VCaP (cell line): ENCODE measurements around the gene COL27A1.

Source experiments
- H3K27ac ChIP-seq: fragments of 450-650 bp; 2 replicates; pipeline ENCODE4 v1.5.1; 2017
- TF ChIP-seq, protein P1 (sequence below): fragments of 450-650 bp; conservative IDR thresholded peaks from 2 replicates; pipeline ENCODE4 v1.5.1; 2017; ENCODE audit warnings: mild to moderate bottlenecking, moderate library complexity

The COL27A1 gene

DNA sequence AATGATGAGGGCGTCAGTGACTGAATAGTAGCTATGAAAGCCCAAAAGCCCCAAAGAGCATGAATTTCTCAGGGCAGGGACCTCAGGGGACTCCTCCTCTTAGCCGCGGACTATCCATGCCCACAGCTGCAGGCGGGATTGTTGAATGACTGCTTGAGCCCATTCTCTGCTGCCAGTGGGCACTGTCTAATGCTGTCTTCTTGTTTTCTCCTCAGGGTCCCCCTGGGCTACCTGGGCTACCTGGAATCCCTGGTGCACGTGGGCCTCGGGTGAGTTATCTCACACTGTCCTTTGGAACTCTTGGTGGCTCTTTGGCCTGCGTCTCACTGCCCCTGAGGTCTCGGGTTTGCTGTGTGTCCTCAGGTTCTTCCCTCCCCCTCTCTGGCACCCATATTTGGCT is 22.7 kb downstream of the COL27A1 start:
- no peak overlapping the region for H3K27ac ChIP-seq

DNA sequence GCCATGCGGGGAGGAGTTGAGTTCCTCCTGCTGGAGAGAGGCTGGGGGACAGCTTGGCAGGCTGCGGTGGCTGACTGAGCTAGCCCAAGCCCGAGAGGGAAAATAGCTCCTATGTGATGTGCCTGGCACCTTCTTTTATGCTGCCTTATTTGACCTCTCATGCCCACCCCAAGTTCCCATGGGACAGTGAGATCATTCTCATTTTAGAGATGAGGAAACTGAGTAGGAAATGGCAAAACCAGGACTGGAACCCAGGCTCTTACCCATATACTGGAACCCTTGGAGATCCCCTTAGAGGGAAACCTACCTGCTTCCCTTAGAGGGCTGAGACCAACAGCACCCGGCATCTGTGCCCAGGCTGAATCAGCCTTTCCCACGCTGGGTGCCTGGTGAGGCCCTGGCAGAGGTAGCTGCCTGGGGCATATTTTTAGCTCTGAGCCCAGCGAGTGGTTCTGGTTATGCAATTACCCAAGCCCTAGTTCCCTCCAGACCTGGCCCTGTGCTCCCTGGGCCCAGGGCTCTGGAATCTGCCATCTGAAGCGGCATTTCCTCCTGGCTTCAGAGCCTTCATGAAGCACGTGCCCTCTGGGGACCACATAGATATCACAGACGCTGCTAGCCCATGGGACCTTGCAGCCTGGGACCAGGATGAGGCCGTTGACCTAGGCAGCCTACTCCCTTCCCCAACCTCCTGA is 23.6 kb downstream of the COL27A1 start:
- H3K27ac ChIP-seq, result no peak overlapping the region
- TF ChIP-seq, protein P1, sequence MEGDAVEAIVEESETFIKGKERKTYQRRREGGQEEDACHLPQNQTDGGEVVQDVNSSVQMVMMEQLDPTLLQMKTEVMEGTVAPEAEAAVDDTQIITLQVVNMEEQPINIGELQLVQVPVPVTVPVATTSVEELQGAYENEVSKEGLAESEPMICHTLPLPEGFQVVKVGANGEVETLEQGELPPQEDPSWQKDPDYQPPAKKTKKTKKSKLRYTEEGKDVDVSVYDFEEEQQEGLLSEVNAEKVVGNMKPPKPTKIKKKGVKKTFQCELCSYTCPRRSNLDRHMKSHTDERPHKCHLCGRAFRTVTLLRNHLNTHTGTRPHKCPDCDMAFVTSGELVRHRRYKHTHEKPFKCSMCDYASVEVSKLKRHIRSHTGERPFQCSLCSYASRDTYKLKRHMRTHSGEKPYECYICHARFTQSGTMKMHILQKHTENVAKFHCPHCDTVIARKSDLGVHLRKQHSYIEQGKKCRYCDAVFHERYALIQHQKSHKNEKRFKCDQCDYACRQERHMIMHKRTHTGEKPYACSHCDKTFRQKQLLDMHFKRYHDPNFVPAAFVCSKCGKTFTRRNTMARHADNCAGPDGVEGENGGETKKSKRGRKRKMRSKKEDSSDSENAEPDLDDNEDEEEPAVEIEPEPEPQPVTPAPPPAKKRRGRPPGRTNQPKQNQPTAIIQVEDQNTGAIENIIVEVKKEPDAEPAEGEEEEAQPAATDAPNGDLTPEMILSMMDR, result no peak

More for the DNA sequence above, 22.7 kb downstream of the COL27A1 start:
- TF ChIP-seq, protein P1, result no peak

DNA sequence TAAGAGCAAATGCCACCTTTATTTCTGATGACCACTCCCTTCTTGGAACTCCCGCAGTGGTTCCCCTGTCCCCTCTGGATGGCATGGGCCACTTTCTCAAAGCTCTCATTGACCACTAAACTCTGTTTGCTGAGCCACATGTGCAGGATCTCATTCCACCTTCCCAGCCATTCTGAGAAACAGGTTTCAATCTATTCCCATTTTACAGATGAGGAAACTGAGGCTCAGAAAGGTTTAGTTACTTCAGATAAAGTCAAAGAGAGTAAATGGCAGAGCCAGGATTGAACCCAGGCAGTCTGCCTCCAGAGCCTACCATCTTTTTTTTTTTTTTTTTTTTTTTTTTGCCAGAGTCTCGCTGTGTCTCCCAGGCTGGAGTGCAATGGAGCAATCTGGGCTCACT is 24.2 kb downstream of the COL27A1 start:
- TF ChIP-seq, protein P1, result no peak
- no peak overlapping the region for H3K27ac ChIP-seq

DNA sequence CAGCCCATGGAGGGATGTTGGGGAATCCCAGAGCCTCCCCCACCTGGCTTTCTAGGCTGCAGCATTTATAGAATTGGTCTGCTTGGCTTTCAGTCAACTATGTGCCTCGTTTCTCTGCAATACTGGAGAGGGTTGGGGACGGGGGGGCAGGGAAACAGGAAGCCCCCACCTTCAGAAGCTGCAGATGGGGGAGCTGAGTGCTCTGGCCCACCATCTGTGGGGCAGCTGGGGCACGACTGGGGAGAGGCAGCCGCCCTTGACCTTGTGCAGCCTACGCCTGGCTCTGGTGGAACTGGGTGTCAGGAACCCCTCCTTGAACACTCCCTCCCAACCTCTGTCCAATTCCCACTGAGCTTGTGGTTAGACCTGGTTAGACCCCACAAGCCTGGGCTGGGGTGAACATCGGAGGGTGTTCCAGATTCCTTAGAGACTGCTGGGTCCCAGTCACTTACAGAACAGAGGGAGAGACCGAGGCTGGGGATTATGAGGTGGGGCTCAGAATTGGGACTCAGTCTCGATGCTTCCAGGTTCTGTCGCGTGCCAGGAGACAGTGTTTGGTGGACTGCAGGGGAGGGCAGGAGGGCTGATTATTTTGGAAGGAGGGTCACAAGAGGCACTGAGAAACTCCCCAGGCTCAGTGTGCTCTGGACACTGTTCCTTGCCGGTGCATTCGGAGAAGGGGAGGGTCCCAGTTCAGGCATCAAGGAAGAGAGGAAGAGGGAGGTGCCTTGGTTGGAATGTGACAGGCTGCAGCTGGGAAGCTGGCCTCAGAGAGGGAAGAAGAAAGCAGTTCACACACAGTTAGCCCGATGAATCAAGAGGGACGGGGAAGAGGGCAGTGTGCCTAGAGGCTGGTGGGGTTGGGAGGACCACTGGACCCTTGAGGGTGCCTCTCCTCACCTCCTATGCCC is 25.6 kb downstream of the COL27A1 start:
- TF ChIP-seq, protein P1, result no peak
- no peak overlapping the region for H3K27ac ChIP-seq

DNA sequence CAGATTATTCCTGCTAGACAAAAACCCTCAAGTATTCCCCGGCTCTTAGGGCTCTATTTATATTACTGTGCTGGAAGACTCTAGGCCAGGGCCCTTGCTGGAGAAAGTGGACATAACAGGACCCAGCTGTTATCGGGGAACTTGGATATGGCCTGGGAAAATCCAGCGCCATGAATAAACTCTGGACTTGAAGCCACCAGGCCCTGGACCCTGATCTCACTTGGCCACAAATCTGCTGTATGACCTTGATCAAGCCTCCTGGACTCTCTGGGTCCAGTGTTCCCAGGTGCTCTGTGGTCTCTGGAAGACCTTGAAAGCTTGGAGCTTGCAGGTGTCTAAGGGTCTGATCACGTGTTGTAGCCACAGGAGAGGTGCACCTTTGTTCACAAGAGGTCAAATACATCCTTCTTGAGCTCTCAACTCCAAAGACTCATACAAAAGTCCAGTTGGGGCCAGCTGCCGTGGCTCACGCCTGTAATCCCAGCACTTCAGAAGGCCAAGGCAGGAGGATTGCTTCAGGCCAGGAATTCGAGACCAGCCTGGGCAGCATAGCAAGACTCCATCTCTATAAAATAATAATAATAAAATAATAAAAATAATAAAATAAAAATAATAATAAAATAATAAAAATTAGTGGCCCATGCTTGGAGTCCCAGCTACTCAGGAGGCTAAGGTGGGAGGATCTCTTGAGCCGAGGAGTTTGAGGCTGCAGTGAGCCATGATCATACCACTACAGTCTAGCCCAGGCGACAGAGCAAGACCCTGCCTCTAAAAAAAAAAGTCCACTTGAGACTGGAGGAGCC is 26.5 kb downstream of the COL27A1 start:
- TF ChIP-seq, protein P1, result no peak
- H3K27ac ChIP-seq, result no peak overlapping the region

DNA sequence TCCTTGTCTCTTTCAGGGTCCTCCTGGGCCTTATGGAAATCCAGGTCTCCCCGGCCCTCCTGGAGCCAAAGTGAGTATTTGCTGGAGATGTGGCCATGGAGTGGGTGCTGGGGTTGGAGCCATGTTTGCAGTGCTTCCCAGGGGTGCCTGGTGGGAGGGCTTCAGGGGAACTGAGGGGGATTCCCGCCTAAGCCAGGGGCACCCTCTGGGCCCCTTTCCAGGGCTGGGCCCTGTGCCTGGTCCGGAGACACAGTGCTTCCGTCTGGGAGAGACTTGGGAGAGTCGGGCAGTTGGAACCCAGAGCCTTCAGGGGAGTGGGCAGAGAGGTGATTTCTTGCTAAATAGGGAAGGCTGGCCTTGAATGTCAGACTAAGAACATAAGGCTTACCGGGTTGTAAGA is 27.7 kb downstream of the COL27A1 start:
- TF ChIP-seq, protein P1, result no peak

DNA sequence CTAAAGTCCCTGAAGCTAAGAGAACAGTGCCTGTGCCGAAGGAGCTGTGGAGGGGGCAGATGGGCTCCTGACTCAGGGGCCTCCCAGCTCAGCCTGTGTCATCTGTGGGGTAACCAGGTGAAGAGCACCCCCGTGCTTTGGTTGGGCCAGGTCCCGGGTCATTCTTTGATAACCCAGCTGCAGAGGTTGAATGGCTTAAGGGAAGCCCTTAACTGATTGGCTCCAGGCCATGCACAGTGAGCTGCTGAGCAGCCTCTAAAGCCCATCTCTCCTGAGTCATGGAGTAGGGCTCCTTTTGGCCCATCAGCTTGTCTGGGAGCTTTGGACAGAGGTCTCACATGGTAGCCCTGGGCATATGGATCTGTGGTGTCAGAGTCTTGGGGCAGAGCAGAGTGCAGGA is 28.7 kb downstream of the COL27A1 start:
- no peak overlapping the region for H3K27ac ChIP-seq
- TF ChIP-seq, protein P1, result no peak

More for the DNA sequence above, 27.7 kb downstream of the COL27A1 start:
- no peak overlapping the region for H3K27ac ChIP-seq
